HepG2 (cell line): ENCODE measurements around the gene SNCG.
"Not testable (repeated sequence)": the region's sequence is repeated elsewhere in the genome, so short reads cannot be mapped to it uniquely, and the experiment has no call there.

Experiments
- CTCF ChIP-seq: sonication (generic); formaldehyde crosslinking; IDR thresholded peaks from 2 replicates; pipeline ENCODE4 v1.5.0; 2020; ENCODE audit warnings: mild to moderate bottlenecking, missing genetic modification reagents, moderate library complexity
- KLF6 ChIP-seq: IDR thresholded peaks from 2 replicates; pipeline ENCODE4 v1.8.0; 2016; ENCODE audit warnings: missing biosample characterization, missing genetic modification reagents
- U2AF1 ChIP-seq: fragments of 200-400 bp; formaldehyde crosslinking; optimal IDR thresholded peaks from 2 replicates; pipeline ENCODE3; 2017; ENCODE audit warnings: mild to moderate bottlenecking, low read depth, low read length

DNA sequence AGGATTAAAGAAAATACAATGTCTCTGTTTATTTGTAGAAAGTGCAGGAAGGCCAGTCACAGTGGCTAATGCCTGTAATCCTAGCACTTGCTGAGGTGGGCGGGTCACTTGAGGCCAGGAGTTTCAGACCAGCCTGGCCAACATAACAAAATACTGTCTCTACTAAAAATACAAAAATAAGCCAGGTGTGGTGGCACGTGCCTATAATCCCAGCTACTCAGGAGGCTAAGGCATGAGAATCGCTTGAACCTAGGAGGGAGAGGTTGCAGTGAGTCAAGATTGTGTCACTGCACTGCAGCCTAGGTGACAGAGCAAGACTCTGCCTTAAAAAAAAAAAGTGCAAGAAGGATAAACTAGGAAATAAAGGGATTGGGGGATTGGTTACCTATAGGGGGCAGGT lies 20.1 kb downstream of the SNCG start:
- TF ChIP-seq U2AF1; CTCF (CRISPR knock-in tag); KLF6 (CRISPR knock-in tag): not testable (repeated sequence)
